OCI-LY1 (cell line): ENCODE results near the gene MOB3C.

ENCODE experiments used
- H2AFZ ChIP-seq: fragments of 200-600 bp; sonication (generic), shearing (Covaris generic); 2 replicates; pipeline ENCODE4 v1.6.0; 2014; ENCODE audit warnings: antibody characterized with exemption, mild to moderate bottlenecking, low read length
- H3F3A ChIP-seq: fragments of 200-600 bp; sonication (generic), shearing (Covaris generic); 2 replicates; pipeline ENCODE4 v1.6.0; 2014; ENCODE audit warnings: mild to moderate bottlenecking, antibody characterized with exemption, low read length, moderate library complexity; ENCODE audit not compliant: insufficient read depth
- H3K27ac ChIP-seq: fragments of 200-600 bp; sonication (generic); 2 replicates; pipeline ENCODE4 v1.5.1; 2014; ENCODE audit warnings: low read length, mixed run types, mild to moderate bottlenecking, low read depth; ENCODE audit not compliant: poor library complexity, severe bottlenecking
- H3K27me3 ChIP-seq: fragments of 200-600 bp; sonication (generic); 2 replicates; pipeline ENCODE4 v1.6.0; 2014; ENCODE audit warnings: antibody characterized with exemption, mild to moderate bottlenecking, low read length, moderate library complexity; ENCODE audit not compliant: insufficient read depth
- H3K36me3 ChIP-seq: fragments of 200-600 bp; sonication (generic); 2 replicates; pipeline ENCODE4 v1.6.1; 2014; ENCODE audit warnings: mild to moderate bottlenecking, antibody characterized with exemption, low read length, moderate library complexity, mixed read lengths; ENCODE audit not compliant: insufficient read depth
- H3K4me1 ChIP-seq: fragments of 200-600 bp; sonication (generic); 2 replicates; pipeline ENCODE4 v1.5.1; 2014; ENCODE audit warnings: mild to moderate bottlenecking, low read length, moderate library complexity; ENCODE audit not compliant: insufficient read depth, severe bottlenecking
- H3K4me2 ChIP-seq: fragments of 200-600 bp; sonication (generic), shearing (Covaris generic); 2 replicates; pipeline ENCODE4 v1.6.1; 2014; ENCODE audit warnings: low read length
- H3K4me3 ChIP-seq: fragments of 200-600 bp; sonication (generic); 2 replicates; pipeline ENCODE4 v1.5.1; 2014; ENCODE audit warnings: low read length, low read depth, mild to moderate bottlenecking, mixed read lengths; ENCODE audit not compliant: poor library complexity, severe bottlenecking
- H3K79me2 ChIP-seq: fragments of 200-600 bp; shearing (Covaris generic); 2 replicates; pipeline ENCODE4 v1.6.1; 2016; ENCODE audit warnings: mixed run types, low read length, mixed read lengths; ENCODE audit not compliant: insufficient read depth
- H3K9ac ChIP-seq: fragments of 200-600 bp; sonication (generic), shearing (Covaris generic); 2 replicates; pipeline ENCODE4 v1.6.1; 2014; ENCODE audit warnings: mild to moderate bottlenecking, low read length, mixed read lengths
- H3K9me2 ChIP-seq: fragments of 200-600 bp; sonication (generic), shearing (Covaris generic); 2 replicates; pipeline ENCODE4 v1.6.1; 2014; ENCODE audit warnings: low read depth, mild to moderate bottlenecking, low read length, mixed read lengths
- H3K9me3 ChIP-seq: fragments of 200-600 bp; shearing (Covaris generic); 2 replicates; pipeline ENCODE4 v1.6.1; 2014; ENCODE audit warnings: low read length, mixed read lengths
- H4K20me1 ChIP-seq: fragments of 200-600 bp; sonication (generic), shearing (Covaris generic); 2 replicates; pipeline ENCODE4 v1.6.0; 2016; ENCODE audit warnings: mild to moderate bottlenecking, low read length; ENCODE audit not compliant: insufficient read depth
- CTCF ChIP-seq: fragments of 200-600 bp; sonication (generic), shearing (Covaris generic); IDR thresholded peaks from 2 replicates; pipeline ENCODE4 v1.5.1; 2017; ENCODE audit warnings: mild to moderate bottlenecking, antibody characterized with exemption, low read length, moderate library complexity, mixed read lengths
- EZH2 ChIP-seq: fragments of 200-600 bp; sonication (generic), shearing (Covaris generic); IDR thresholded peaks from 2 replicates; pipeline ENCODE4 v1.8.0; 2017; ENCODE audit warnings: borderline replicate concordance, mixed run types, mild to moderate bottlenecking, antibody characterized with exemption, low read length, moderate library complexity, mixed read lengths

The MOB3C gene

GRCh38 chr1:46613661-46614603 is 2.7 kb downstream of the MOB3C start:
- H2AFZ ChIP-seq = no peak overlapping the region
- no peaks in the 10 kb centered on the region for H3K27me3 ChIP-seq
- no peak overlapping the region for H3K4me3 ChIP-seq
- no peaks in the 10 kb centered on the region for H3K9me2 ChIP-seq
- no peaks in the 10 kb centered on the region for H3K9me3 ChIP-seq
- no peak overlapping the region for H3K9ac ChIP-seq
- no peak overlapping the region for H3K4me2 ChIP-seq
- peaks cover 6% of the 10 kb centered on the region for H3K4me1 ChIP-seq
- H4K20me1 ChIP-seq = no peaks in the 10 kb centered on the region
- H3K79me2 ChIP-seq = no peaks in the 10 kb centered on the region
- H3K27ac ChIP-seq = no peak overlapping the region
- TF ChIP-seq CTCF (no peak), EZH2 (no peak)
- H3K36me3 ChIP-seq = no peaks in the 10 kb centered on the region
- no peaks in the 10 kb centered on the region for H3F3A ChIP-seq

- Histone ChIP-seq H3F3A (no peaks in the 10 kb centered on the region), H3K36me3 (no peaks in the 10 kb centered on the region), H3K27me3 (no peaks in the 10 kb centered on the region), H3K4me2 (no peak overlapping the region), H3K27ac (no peak overlapping the region), H3K79me2 (no peaks in the 10 kb centered on the region), H2AFZ (no peak overlapping the region), H3K4me1 (peaks cover 6% of the 10 kb centered on the region), H3K9me3 (no peaks in the 10 kb centered on the region), H3K9me2 (no peaks in the 10 kb centered on the region), H4K20me1 (no peaks in the 10 kb centered on the region), H3K9ac (no peak overlapping the region), H3K4me3 (no peak overlapping the region)
- TF ChIP-seq CTCF = no peak
- TF ChIP-seq EZH2 = no peak
These were observed 3.5 kb downstream of the MOB3C start for GRCh38 chr1:46612937-46613660.

GRCh38 chr1:46611691-46612221 is 4.9 kb downstream of the MOB3C start:
- Histone ChIP-seq H3K36me3 (no peaks in the 10 kb centered on the region), H3K9me3 (no peaks in the 10 kb centered on the region), H3K79me2 (no peaks in the 10 kb centered on the region), H3K4me1 (peaks cover 6% of the 10 kb centered on the region), H4K20me1 (no peaks in the 10 kb centered on the region), H3K4me2 (no peak overlapping the region), H3K9me2 (no peaks in the 10 kb centered on the region), H3F3A (no peaks in the 10 kb centered on the region), H3K27me3 (no peaks in the 10 kb centered on the region), H3K27ac (no peak overlapping the region), H3K4me3 (no peak overlapping the region), H3K9ac (no peak overlapping the region), H2AFZ (no peak overlapping the region)
- TF ChIP-seq CTCF (no peak), EZH2 (no peak)
